Urinary bladder (tissue), 2 donors: ENCODE results near the gene XNDC1N. TPM values are rescaled to one million over a fixed set of nuclear protein-coding genes. Genes with fewer than 3 reads are reported as not detected.

Experiments used
- polyA plus RNA-seq: library from polyadenylated mRNA; stranded (reverse); fragments of 200-250 nt; gene quantifications from one replicate; pipeline ENCODE4 v1.2.3, GENCODE V29; 2013
- total RNA-seq: library from RNA; depleted of rRNA; stranded (reverse); fragments of >200 nt; gene quantifications from one replicate; pipeline ENCODE4 v1.2.3, GENCODE V29; 2014
- donor health status: healthy.

The XNDC1N gene
- total and polyA plus RNA-seq, 2 donors: 4.2 to 20.7 TPM

Other genes with a start within 250 kb of the XNDC1N start
- not detected for gene DEFB108B, start 95.4 kb downstream of the XNDC1N start, total RNA-seq
- gene DEFB108B, start 95.4 kb downstream of the XNDC1N start, polyA plus RNA-seq: not detected
- gene DEFB131B, start 50.1 kb downstream of the XNDC1N start, total RNA-seq: not detected
- gene DEFB131B, start 50.1 kb downstream of the XNDC1N start, polyA plus RNA-seq: not detected
- gene RNF121, start 452 bp upstream of the XNDC1N start, total RNA-seq: 22.5 TPM
- gene RNF121, start 452 bp upstream of the XNDC1N start, polyA plus RNA-seq: 31.8 TPM
- 6.0 TPM for gene IL18BP, start 70.3 kb upstream of the XNDC1N start, total RNA-seq
- 14.2 TPM for gene IL18BP, start 70.3 kb upstream of the XNDC1N start, polyA plus RNA-seq
- 193 TPM for gene NUMA1, start 151.9 kb upstream of the XNDC1N start, total RNA-seq
- 219 TPM for gene NUMA1, start 151.9 kb upstream of the XNDC1N start, polyA plus RNA-seq
- 5.0 TPM for gene LRRC51, start 152.3 kb upstream of the XNDC1N start, total RNA-seq
- gene LRRC51, start 152.3 kb upstream of the XNDC1N start, polyA plus RNA-seq: 8.3 TPM
- 32.4 TPM for gene LAMTOR1, start 174.7 kb upstream of the XNDC1N start, total RNA-seq
- gene LAMTOR1, start 174.7 kb upstream of the XNDC1N start, polyA plus RNA-seq: 147 TPM
- not detected for gene TOMT, start 177.3 kb upstream of the XNDC1N start, total RNA-seq
- gene TOMT, start 177.3 kb upstream of the XNDC1N start, polyA plus RNA-seq: not detected
- gene ANAPC15, start 184.1 kb upstream of the XNDC1N start, total RNA-seq: 7.7 TPM
- 54.9 TPM for gene ANAPC15, start 184.1 kb upstream of the XNDC1N start, polyA plus RNA-seq
- not detected for gene FOLR3, start 207.1 kb upstream of the XNDC1N start, total RNA-seq
- 0.28 TPM for gene FOLR3, start 207.1 kb upstream of the XNDC1N start, polyA plus RNA-seq